Measurements from ENCODE around the gene VPS16.
A peak's percentile ranks its signal among the peaks of the same experiment; 100 is the strongest.
"Not testable (repeated sequence)": the region's sequence is repeated elsewhere in the genome, so short reads cannot be mapped to it uniquely, and the experiment has no call there.

VPS16 gene

DNA sequence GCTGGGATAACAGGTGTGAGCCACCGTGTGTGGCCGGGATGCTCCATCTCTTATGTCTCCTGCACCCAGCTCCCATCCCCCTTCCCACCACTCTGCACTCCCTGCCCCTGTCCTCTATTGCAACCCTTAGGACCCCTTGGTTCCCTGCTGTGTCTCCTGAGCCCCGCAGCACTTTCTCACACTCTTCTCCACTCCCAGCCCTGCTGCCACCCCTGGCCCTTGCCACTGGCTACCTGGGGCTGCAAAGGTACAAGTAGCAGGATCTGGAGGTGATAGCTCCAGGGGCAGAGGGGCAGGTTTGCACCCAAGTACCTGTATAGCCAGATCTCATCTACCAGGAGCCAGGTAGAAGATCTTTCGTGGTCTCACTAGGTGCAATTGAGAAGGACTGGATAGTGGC lies 33.5 kb upstream of the VPS16 start:
- no peak for ATAC-seq
- DNase-seq = no peak

DNA sequence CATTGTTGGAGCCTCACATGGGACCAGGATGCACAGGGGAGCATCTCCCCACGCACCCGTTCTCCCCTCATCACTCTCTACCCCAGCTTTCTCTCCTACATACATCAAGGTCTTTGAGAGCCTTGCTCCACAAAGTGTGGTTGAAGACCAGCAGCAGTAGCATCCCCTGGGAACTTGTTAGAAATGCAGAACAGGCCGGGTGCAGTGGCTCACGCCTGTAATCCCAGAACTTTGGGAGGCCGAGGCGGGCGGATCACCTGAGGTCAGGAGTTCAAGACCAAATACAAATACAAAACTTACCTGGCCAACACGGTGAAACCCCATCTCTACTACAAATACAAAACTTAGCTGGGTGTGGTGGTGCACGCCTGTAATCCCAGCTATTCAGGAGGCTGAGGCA lies 32.6 kb upstream of the VPS16 start:
- not testable (repeated sequence) for ATAC-seq, DNase-seq

DNA sequence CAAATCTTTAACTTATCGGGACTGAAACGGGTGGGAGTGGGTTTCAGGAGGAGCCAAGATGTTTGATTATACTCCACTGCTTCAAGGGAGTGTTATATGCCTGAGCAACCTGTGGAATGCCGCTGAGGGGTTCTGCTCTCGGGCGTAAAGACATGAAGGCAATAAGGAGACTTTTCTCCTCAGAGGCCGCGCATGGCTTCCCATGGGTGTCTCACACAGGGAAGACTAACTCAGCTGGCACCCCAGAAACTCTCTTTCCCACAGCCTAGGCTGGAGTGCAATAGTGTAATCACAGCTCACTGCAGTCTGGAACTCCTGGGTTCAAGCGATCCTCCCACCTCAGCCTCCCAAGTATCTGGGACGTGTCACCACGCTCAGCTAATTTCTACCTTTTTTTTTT lies 30.9 kb upstream of the VPS16 start:
- DNase-seq = no peak
- no peak for ATAC-seq

DNA sequence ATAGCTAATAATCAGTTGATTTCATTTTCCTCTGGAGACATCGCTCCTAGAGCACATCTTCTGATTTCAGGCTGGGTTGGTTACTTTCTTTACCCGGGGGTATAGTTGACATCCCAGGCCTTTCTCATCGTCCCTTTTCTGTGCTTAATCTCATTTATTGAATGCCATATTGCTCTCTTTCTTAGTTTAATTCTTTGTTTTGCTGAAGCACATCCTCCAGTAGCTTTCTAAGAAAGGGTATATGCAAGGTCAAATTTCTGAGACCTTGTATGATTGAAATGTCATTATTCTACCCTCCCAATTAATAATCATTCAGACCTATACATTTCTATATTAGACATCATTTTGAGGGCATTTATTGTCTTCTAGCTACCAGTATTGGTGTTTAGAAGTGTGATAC lies 28.4 kb upstream of the VPS16 start:
- DNase-seq (no peak), ATAC-seq (no peak)

DNA sequence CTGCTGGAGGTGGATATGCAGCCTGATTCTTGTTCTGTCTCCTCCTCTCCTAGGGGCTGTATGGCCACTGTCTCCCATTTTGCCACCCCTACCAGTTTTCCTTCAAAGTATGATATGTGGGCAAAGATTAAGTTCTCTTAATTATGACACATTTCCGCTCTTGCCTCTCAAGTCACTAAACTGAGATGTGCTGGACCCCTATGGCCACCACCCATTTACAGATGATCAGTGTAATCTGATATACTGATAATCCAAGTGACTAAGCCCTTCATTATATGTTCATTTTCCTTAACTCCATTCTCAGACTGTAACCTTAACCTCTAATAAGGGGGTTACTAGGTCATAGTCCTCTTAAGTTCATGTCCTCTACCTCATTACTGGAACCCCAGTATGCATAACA lies 26.5 kb upstream of the VPS16 start:
- ATAC-seq (no peak), DNase-seq (no peak)

DNA sequence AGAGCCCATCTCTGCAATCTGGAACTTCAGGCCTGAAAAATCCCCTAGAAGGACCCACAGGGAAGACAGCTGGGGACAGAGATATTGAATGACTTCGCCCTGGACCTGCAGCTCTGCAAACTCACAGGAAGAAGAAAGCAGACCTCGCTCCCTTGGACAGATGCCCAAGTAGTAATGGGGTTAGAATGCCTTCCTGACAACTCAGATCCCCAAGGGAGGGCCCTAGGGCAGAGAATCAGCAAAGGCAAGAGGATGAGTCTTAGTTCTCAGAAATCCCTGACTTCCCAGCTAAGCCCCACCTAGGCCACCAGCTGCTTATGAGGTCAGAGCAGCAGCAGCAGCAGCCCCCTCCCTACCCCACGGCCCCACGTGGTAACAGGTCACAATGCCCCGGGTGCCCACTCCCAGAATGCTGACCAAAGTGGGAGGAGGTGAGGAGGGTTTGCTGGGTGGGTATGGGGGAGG lies 25.9 kb upstream of the VPS16 start, which contains the start of gene C20orf141:
TSS of gene C20orf141 (plus strand) at position 401 of the 465 bp plus-strand sequence. CDS start 198 bp downstream, outside the sequence.
- no peak for DNase-seq
- no peak for ATAC-seq

DNA sequence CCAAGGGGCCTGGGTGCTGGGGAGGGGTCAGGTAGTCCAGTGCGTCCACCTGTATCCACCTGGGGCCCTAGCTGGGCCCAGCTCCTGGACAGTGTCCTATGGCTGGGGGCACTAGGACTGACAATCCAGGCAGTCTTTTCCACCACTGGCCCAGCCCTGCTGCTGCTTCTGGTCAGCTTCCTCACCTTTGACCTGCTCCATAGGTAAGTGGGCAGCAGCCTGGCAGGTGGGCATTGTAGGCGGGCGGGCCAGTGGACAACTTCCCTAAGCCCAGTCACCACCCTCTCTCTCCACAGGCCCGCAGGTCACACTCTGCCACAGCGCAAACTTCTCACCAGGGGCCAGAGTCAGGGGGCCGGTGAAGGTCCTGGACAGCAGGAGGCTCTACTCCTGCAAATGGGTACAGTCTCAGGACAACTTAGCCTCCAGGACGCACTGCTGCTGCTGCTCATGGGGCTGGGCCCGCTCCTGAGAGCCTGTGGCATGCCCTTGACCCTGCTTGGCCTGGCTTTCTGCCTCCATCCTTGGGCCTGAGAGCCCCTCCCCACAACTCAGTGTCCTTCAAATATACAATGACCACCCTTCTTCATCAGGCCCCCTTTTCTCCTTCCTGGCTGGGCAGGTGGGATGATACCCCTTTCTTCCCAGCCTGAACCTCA lies 25.2 kb upstream of the VPS16 start:
- ATAC-seq (no peak), DNase-seq (no peak)

DNA sequence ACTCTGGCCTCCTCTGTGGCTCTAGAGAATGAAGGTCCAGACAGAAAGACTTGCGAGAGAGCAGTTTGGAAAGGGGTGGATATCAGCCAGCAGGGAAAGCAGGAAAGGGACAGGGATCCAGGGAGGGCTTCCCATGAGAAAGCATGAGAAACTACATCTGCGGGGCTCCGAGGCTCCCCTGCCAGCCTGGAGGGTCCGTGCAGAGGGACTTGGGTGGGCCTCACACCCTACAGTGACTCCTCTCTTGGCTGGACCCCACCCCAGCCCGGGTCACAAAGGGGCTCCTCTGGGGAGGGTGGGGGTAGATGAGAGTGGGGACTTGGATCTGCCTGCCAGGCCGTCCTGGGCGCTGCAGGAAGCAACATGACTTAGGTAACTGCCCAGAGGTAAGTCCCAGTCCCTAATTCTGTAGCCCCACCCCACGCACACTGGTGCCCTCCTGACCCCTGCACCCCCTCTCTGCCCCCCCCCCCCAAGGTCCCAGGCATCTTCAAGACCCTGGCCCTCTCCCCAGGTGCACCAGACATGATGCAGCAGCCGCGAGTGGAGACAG lies 24.4 kb upstream of the VPS16 start, which contains the start of gene TMEM239:
TSS of gene TMEM239 (plus strand) at position 335 of the 553 bp plus-strand sequence. CDS start at position 526, 191 bp downstream.
- no peak for DNase-seq
- no peak for ATAC-seq

DNA sequence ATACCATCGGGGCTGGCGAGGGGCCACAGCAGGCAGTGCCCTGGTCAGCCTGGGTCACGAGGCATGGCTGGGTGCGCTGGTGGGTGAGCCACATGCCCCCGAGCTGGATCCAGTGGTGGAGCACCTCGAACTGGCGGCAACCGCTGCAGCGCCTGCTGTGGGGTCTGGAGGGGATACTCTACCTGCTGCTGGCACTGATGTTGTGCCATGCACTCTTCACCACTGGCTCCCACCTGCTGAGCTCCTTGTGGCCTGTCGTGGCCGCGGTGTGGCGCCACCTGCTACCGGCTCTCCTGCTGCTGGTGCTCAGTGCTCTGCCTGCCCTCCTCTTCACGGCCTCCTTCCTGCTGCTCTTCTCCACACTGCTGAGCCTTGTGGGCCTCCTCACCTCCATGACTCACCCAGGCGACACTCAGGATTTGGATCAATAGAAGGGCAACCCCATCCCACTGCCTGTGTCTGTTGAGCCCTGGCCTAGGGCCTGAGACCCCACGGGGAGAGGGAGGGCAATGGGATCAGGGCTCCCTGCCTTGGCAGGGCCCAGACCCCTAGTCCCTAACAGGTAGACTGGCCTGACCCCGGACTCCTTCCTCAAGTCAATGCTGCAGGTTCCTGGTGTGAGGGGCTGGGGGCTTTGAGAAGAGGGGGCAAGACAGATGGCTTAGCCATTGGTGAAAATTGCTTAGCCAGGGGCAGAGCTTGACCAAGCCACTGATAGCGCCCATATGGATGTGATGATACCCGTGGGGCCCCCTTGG lies 23.8 kb upstream of the VPS16 start:
- DNase-seq = no peak
- peak; percentile 32 for ATAC-seq

DNA sequence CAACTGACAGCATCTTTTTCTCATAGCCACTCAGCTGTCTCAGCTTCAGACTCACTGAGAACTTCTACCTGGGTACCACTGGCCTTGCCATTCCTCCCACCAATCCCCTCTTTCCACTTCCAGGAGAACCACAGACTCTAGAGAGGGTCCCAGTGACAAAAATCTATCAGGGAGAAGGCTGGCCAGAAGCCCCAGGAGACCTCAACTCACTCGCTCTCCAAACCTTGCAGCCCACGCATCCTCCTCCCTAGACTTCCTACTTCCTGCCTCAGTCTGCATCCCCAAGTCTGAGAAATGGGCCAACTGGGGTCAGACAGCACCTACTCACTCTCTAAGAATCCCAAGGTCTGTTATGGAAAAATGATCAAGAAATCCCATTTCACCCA lies 23.2 kb upstream of the VPS16 start:
- no peak for ATAC-seq
- DNase-seq = no peak

DNA sequence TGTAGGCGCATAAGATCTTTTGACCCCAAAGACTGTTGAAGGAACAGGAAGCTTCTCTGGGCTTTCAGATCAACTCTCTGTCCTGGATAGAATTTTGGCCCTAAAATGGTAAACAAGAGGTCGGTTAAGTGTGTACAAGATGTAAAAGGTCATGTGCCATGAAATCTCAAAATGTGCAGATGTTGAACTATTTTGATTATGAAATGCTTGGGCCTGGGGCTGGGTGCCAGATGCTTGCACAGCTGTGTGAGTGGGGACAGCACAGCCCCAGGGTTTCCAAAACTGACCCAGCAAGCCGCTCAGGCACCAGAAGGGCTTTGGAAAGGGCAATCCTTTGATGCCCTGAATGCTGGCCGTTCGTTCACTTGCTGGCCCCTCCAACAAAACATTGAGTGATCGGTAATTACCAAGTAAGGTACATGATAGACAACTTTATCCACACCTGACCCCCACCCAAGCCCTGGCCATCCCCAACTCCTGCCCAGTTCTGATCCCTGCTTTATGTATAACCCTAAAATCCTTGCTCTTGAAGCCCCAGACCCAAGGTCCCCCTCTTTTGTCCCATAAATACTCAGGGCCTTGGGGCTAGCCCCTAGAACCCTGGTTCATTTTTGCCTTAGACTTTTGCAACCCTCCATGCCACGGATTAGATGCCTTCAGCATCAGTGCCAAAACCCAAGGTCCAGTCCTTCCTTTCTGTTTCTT lies 22.5 kb upstream of the VPS16 start:
- ATAC-seq (no peak), DNase-seq (no peak)

DNA sequence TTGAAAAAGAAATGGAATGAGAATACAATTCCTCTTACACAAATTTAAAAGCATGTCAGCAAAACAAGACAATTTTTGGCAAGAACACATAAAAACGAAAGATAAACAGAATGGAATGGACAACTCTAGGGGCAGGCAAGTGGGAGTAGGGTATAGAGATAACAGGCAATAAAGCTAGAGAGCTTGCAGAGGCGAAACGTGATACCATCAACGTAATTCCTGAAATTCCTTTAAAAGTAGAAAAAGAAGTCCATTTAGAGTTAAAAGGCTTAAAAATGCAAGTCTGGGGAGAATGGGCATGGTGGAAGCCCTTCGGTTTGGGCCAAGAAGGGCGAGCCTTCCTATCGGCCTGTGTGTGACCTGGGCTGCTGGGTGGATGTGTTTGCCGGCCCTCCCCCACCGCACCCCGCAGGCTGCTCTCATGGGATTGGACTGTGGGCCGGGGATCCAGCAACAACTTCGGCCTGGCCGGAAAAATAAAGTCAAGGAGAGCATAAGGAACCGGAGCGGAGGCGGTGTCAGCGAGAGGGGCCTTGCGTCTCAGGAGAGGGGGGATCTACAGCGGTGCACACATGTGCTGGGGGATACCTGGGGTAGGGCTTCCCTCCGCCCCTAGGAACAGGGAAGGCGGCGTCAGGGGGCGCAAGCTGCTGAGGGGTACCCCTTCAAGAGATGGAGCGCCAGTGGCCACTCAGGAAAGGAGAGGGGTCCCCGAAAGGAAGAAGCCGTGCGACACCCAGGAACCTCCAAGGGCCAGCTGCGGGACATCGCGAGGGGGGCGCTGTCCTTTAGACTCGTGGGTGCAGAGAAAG lies 20.3 kb upstream of the VPS16 start:
- no peak for ATAC-seq
- DNase-seq = no peak

DNA sequence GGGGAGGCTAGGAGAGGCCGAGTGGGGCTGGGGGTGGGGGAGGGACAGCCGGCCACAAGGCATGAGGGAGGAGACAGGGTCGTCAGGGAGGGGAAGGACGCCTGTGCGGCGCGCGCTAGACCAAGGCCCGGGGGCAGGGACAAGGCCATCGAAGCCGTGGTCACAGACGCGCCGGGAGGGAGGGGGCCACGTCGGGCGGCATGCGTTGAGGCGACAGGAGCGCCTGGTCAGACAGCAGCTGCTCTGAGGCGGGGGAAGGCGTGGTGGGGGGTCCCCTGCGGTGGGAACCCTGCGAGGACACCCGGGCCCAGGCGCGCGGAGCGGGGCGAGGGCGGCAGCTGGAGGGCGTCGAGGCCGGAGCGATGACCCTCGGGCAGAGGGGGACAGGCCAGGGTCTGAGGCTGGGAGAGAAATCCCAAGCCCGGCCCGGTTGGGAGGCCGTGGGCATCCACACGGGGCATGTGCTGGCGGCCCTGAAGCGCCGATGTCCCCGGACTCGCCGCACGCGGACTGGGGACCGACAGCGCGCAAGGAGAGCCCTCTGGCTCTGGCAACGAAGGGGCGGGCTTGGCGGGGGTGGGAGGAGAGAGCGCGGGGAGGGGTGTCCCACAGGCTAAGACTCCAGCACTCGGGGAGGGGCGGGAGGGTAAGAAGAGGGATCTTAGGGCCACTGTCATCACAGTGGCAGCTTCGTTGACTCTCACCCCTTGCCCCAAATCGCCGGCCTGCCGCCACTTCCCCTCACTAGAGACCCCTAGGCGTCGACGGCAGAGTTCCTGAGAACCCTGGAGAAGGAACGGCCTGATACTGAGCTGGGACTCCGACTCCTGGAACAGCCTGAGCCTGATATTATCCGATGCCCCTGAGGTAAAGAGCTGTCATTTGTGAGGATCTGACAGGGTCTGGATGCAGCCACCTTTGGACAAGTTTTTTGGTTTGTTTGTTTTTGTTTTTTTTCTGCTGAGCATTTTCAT lies 19.4 kb upstream of the VPS16 start:
- DNase-seq (no peak), ATAC-seq (no peak)

DNA sequence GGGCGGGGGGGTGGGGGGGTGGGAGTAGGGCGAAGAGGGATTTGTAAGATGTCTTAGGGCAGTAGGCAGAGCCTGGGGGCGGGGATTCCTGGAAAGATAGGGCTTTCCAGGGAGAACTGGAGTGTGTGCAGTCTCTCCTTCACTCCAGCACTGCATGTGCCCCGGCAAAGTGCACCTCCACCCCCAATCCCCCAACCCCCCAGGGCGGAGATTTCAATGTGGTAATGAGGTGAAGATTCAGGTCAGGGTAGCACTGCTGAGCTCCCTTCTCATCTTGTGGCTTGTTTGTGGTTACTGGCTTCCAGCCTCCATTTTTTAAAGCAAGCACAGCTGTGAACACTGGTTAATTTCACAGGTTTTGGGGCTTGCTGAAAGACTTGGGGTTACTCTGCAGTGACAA lies 18.5 kb upstream of the VPS16 start:
- DNase-seq = peak; percentile 42
- peak; percentile 81 for ATAC-seq

DNA sequence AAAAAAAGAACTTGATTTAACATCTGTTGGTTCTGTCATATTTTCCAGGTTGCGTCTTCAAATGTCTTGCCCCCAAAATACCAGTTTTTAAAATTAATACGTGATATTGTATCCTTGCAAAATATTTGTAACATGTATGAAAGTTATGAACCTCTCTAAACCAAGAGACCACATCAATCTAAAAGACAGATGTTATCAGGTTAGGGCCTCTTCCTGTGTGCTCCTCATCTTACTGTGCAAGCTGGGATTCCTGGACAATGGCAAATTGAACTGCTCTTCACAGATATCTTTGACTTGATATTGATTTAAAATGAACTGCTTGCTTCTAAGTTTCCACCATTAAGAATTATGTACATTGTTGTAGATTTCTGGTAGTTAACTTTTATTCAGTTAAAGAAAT lies 14.8 kb upstream of the VPS16 start:
- no peak for DNase-seq
- no peak for ATAC-seq

DNA sequence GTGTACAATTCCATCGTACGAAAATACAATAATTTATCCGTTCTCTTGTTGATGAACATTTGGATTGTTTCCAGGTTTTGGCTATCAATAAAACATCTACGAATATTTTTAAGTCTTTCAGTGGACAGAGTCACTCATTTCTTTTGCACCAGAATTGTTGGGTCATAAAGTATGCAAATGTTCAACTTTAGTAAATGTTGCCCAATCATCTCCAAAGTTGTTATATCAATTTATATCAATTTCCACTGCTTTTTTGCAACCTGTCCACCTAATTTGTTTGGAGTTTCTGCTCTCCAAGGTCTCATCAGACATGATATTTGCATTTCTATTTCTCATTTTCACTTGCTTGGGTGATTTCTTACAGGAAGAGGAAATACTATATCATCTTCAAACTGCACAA lies 13.9 kb upstream of the VPS16 start:
- ATAC-seq = no peak
- no peak for DNase-seq

DNA sequence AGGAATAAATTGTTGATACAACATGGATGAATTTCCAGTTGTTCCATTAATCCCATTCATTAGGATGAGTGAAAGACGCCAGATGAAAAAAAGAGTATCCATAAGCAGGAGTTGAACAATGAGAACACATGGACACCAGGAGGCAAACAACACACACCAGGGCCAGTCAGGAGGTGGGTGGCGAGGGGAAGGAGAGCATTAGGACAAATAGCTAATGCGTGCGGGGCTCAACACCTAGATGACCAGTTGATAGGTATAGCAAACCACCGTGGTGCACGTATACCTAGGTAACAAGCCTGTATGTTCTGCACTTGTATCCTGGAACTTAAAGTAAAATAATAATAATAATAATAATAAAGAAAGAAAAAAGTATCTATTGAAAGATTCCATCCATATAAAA lies 11.2 kb upstream of the VPS16 start:
- ATAC-seq (no peak), DNase-seq (no peak)

DNA sequence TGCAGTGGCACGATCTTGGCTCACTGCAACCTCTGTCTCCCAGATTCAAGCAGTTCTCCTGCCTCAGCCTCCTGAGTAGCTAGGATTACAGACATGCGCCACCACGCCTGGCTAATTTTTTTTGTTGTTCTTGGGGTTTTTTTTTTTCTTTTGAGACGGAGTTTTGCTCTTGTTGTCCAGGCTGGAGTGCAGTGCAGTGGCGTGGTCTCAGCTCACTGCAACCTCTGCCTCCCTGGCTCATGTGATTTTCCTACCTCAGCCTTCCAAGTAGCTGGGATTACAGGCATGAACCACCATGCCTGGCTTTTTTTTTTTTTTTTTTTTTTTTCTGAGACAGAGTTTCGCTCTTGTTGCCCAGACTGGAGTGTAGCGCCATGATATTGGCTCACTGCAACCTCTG lies 9.3 kb upstream of the VPS16 start:
- ATAC-seq, DNase-seq: not testable (repeated sequence)

DNA sequence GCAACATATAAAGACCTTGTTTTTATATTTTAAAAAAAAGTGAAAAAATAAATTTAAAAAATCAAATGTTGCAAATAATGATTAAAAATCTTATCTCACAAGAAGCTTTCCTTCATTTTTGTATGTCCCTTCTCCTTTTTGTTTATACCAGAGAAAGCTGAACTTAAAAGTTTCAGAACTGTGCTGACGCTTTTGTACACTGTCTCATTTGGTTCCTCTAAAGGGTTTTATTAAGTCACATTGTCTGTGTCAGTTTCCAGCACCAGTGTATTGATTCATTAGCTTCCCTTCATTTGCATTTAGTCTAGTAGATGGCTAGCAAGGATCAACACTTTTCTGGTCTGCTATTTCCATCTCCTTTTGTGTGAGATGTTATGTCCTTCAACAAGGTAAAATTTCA lies 6.8 kb upstream of the VPS16 start:
- DNase-seq (no peak), ATAC-seq (no peak)

DNA sequence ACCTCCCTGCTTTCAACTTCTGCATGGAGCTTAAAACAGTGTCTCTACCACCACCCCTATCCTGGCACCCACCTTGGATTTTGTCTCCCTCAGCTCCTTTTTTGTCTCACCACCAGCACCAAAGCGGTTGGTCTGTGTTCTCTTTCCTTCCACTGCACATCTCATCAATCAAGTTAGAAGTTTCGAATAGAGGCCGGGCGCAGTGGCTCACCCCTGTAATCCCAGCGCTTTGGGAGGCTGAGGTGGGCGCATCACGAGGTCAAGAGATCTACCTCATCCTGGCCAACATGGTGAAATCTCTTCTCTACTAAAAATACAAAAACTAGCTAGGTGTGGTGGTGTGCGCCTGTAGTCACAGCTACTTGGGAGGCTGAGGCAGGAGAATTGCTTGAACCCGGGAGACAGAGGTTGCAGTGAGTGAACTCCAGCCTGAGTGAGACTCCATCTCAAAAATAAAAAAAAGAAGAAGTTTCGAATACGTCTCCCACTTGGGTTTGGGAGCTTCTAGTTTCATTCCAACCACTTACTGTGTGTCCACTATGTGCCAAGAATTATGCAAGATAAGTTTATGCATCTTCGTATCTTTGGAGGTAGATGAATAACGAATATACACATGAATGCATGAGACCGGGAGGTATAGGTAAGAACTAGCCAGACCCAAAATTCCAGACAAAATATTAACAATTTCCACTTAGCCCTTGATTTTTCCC lies 6.0 kb upstream of the VPS16 start:
- no peak for ATAC-seq
- no peak for DNase-seq
